Endodermal cell (in vitro differentiated cells): Measurements from ENCODE around the gene TBC1D23. TPM values are rescaled to one million over a fixed set of nuclear protein-coding genes. Genes with fewer than 3 reads are reported as not detected.

Experiments used
- DNase-seq: peaks from one replicate; pipeline ENCODE4 v3.0.0-alpha.2; 2017
- H3K27ac ChIP-seq: 2 replicates; pipeline ENCODE4 v1.5.1; 2013; ENCODE audit warnings: mild to moderate bottlenecking, low read depth, low read length, moderate library complexity
- H3K27me3 ChIP-seq: 2 replicates; pipeline ENCODE4 v1.6.1; 2013; ENCODE audit warnings: mild to moderate bottlenecking, low read length, moderate library complexity; ENCODE audit not compliant: insufficient read depth, control insufficient read depth, poor library complexity, severe bottlenecking
- H3K36me3 ChIP-seq: 2 replicates; pipeline ENCODE4 v1.7.0; 2013; ENCODE audit warnings: mild to moderate bottlenecking, low read length, moderate library complexity; ENCODE audit not compliant: control insufficient read depth, insufficient read depth
- H3K4me1 ChIP-seq: one replicate; pipeline ENCODE4 v1.7.0; 2013; ENCODE audit warnings: low read length; ENCODE audit not compliant: control insufficient read depth, insufficient read depth
- H3K4me3 ChIP-seq: 2 replicates; pipeline ENCODE4 v1.5.1; 2013; ENCODE audit warnings: mild to moderate bottlenecking, low read length, moderate library complexity
- H3K9ac ChIP-seq: 2 replicates; pipeline ENCODE4 v1.6.1; 2013; ENCODE audit warnings: mild to moderate bottlenecking, low read length, moderate library complexity; ENCODE audit not compliant: poor library complexity, severe bottlenecking; ENCODE audit errors: extremely low read depth
- H3K9me3 ChIP-seq: 2 replicates; pipeline ENCODE4 v1.6.1; 2013; ENCODE audit warnings: mild to moderate bottlenecking, low read length, moderate library complexity; ENCODE audit not compliant: control insufficient read depth
- H3K27ac Mint-ChIP-seq: 2 replicates; pipeline ENCODE4 v1.8.0; 2020; ENCODE audit warnings: mixed read lengths
- H3K27me3 Mint-ChIP-seq: 2 replicates; pipeline ENCODE4 v1.8.0; 2021; ENCODE audit warnings: mild to moderate bottlenecking, mixed read lengths; ENCODE audit not compliant: insufficient read depth
- H3K36me3 Mint-ChIP-seq: 2 replicates; pipeline ENCODE4 v1.8.0; 2020; ENCODE audit warnings: low read depth, mixed read lengths
- H3K4me1 Mint-ChIP-seq: 2 replicates; pipeline ENCODE4 v1.8.0; 2020; ENCODE audit warnings: mixed read lengths
- H3K4me3 Mint-ChIP-seq: 2 replicates; pipeline ENCODE4 v1.8.0; 2020; ENCODE audit warnings: mild to moderate bottlenecking, moderate library complexity, mixed read lengths
- H3K9me3 Mint-ChIP-seq: 2 replicates; pipeline ENCODE4 v1.8.0; 2020; ENCODE audit warnings: mild to moderate bottlenecking, mixed read lengths
- CTCF ChIP-seq: fragments of 200-600 bp; sonication (generic); conservative IDR thresholded peaks from 2 replicates; pipeline ENCODE4 v1.5.0; 2021; ENCODE audit warnings: antibody characterized with exemption, mild to moderate bottlenecking
- WGBS, 2 experiments: methylation state at CpG; one replicate each; pipeline versions ENCODE4 v1.1.5 to v1.1.7; 2013; ENCODE audit warnings: missing lambda C conversion rate in 2 of 2, mixed read lengths in 1 of 2; ENCODE audit not compliant: insufficient coverage in 1 of 2, insufficient read length in 1 of 2; 5-methylcytosine and 5-hydroxymethylcytosine counted together
- total RNA-seq, 2 donors: library from RNA; stranded (reverse); fragmentation: NEBNext Ultra II Directional in 1 of 2; extraction: Animal tissue kit (Norgen Biotek cat#: 25700) in 1 of 2; gene quantifications; 2 replicates in 1 of 2; 3 replicates in 1 of 2; pipeline ENCODE4 v1.2.1, GENCODE V29; 2021

Gene TBC1D23
- total RNA-seq, 2 donors from 2014 or later, result 30.9 to 32.0 TPM

- Mint-ChIP-seq H3K4me1 (peaks cover 24% of the 10 kb centered on the region), H3K27me3 (peaks cover 3% of the 10 kb centered on the region), H3K27ac (no peak overlapping the region), H3K4me3 (no peak overlapping the region), H3K9me3 (peaks cover 17% of the 10 kb centered on the region), H3K36me3 (peaks cover 14% of the 10 kb centered on the region)
- H3K9me3 ChIP-seq, result peaks cover 11% of the 10 kb centered on the region
- no peak overlapping the region for H3K27ac ChIP-seq
- no peaks in the 10 kb centered on the region for H3K27me3 ChIP-seq
- H3K36me3 ChIP-seq, result peaks cover 8% of the 10 kb centered on the region
- no peak overlapping the region for H3K4me3 ChIP-seq
- no peak for TF ChIP-seq CTCF
- H3K4me1 ChIP-seq, result peaks cover 8% of the 10 kb centered on the region
- DNase-seq, result no peak
- no peak overlapping the region for H3K9ac ChIP-seq
- 94 to 95% methylated on average over 2 to 4 of the region's 4 CpGs for WGBS, 2 experiments
Observed at GRCh38 chr3:100331660-100332059, 70.9 kb downstream of the TBC1D23 start.

GRCh38 chr3:100333051-100333450, 72.3 kb downstream of the TBC1D23 start:
- H3K9ac ChIP-seq, result no peak overlapping the region
- no peak for DNase-seq
- H3K36me3 ChIP-seq, result no peaks in the 10 kb centered on the region
- no peak overlapping the region for H3K4me3 ChIP-seq
- H3K9me3 ChIP-seq, result no peaks in the 10 kb centered on the region
- no peak overlapping the region for H3K27ac Mint-ChIP-seq
- H3K4me3 Mint-ChIP-seq, result no peak overlapping the region
- peaks cover under 1% of the 10 kb centered on the region for H3K36me3 Mint-ChIP-seq
- H3K4me1 ChIP-seq, result peaks cover 8% of the 10 kb centered on the region
- peaks cover 3% of the 10 kb centered on the region for H3K27me3 Mint-ChIP-seq
- H3K27me3 ChIP-seq, result no peaks in the 10 kb centered on the region
- peaks cover 24% of the 10 kb centered on the region for H3K4me1 Mint-ChIP-seq
- TF ChIP-seq CTCF, result no peak
- peaks cover 4% of the 10 kb centered on the region for H3K9me3 Mint-ChIP-seq
- no peak overlapping the region for H3K27ac ChIP-seq

GRCh38 chr3:100333970-100334487, 73.2 kb downstream of the TBC1D23 start:
- no peak overlapping the region for H3K27ac ChIP-seq
- no peak for DNase-seq

More at GRCh38 chr3:100333970-100334487, 73.2 kb downstream of the TBC1D23 start:
- Histone ChIP-seq H3K36me3 (peaks cover 2% of the 10 kb centered on the region), H3K9ac (peak overlapping the region; percentile 81), H3K4me3 (peak overlapping the region; percentile 78), H3K4me1 (peaks cover 8% of the 10 kb centered on the region), H3K27me3 (no peaks in the 10 kb centered on the region), H3K9me3 (no peaks in the 10 kb centered on the region)
- no peak for TF ChIP-seq CTCF
- no peaks in the 10 kb centered on the region for H3K9me3 Mint-ChIP-seq
- peak overlapping the region; percentile 73 for H3K4me3 Mint-ChIP-seq
- 46 to 53% methylated on average over 14 of the region's 14 CpGs for WGBS, 2 experiments
- peak overlapping the region; percentile 93 for H3K27ac Mint-ChIP-seq
- no peaks in the 10 kb centered on the region for H3K36me3 Mint-ChIP-seq
- peaks cover 3% of the 10 kb centered on the region for H3K27me3 Mint-ChIP-seq
- H3K4me1 Mint-ChIP-seq, result peaks cover 24% of the 10 kb centered on the region
